ENCODE results near the gene BLTP3A.
"Not testable (repeated sequence)": the region's sequence is repeated elsewhere in the genome, so short reads cannot be mapped to it uniquely, and the experiment has no call there.

The BLTP3A gene

GRCh38 chr6:34768148-34768547 is 23.7 kb upstream of the BLTP3A start:
- Histone ChIP-seq H3K4me3 (ENCODE audit: low read depth, low read length) (no peak overlapping the region), H3K9me3 (ENCODE audit: control insufficient read depth, insufficient read depth, low read length) (no peaks in the 10 kb centered on the region), H3K36me3 (ENCODE audit: control insufficient read depth, insufficient read depth, low read length) (peaks cover 36% of the 10 kb centered on the region), H3K9ac (ENCODE audit: low read depth, low read length) (no peak overlapping the region), H3K27me3 (ENCODE audit: control insufficient read depth, insufficient read depth, low read length) (no peaks in the 10 kb centered on the region), H3K4me1 (ENCODE audit: control insufficient read depth, insufficient read depth, low read length) (no peaks in the 10 kb centered on the region)

GRCh38 chr6:34771727-34772126 is 20.2 kb upstream of the BLTP3A start:
- peaks cover 32% of the 10 kb centered on the region for H3K36me3 ChIP-seq (ENCODE audit: control insufficient read depth, insufficient read depth, low read length)
- no peaks in the 10 kb centered on the region for H3K27me3 ChIP-seq (ENCODE audit: control insufficient read depth, insufficient read depth, low read length)
- no peaks in the 10 kb centered on the region for H3K4me1 ChIP-seq (ENCODE audit: control insufficient read depth, insufficient read depth, low read length)
- H3K9ac ChIP-seq (ENCODE audit: low read depth, low read length): no peak overlapping the region
- H3K9me3 ChIP-seq (ENCODE audit: control insufficient read depth, insufficient read depth, low read length): no peaks in the 10 kb centered on the region
- H3K4me3 ChIP-seq (ENCODE audit: low read depth, low read length): no peak overlapping the region

- Histone ChIP-seq H3K4me1 (ENCODE audit: control insufficient read depth, insufficient read depth, low read length) (no peaks in the 10 kb centered on the region), H3K4me3 (ENCODE audit: low read depth, low read length) (no peak overlapping the region), H3K27me3 (ENCODE audit: control insufficient read depth, insufficient read depth, low read length) (no peaks in the 10 kb centered on the region), H3K9me3 (ENCODE audit: control insufficient read depth, insufficient read depth, low read length) (no peaks in the 10 kb centered on the region), H3K36me3 (ENCODE audit: control insufficient read depth, insufficient read depth, low read length) (peaks cover 22% of the 10 kb centered on the region), H3K9ac (ENCODE audit: low read depth, low read length) (no peak overlapping the region)
Measured at GRCh38 chr6:34772940-34773339, 18.9 kb upstream of the BLTP3A start.

- Histone ChIP-seq H3K9me3 (ENCODE audit: control insufficient read depth, insufficient read depth, low read length) (no peaks in the 10 kb centered on the region), H3K36me3 (ENCODE audit: control insufficient read depth, insufficient read depth, low read length) (peaks cover 13% of the 10 kb centered on the region), H3K9ac (ENCODE audit: low read depth, low read length) (no peak overlapping the region)
Measured at GRCh38 chr6:34773916-34774315, 18.0 kb upstream of the BLTP3A start.

GRCh38 chr6:34774967-34775366 is 16.9 kb upstream of the BLTP3A start:
- Histone ChIP-seq H3K36me3 (ENCODE audit: control insufficient read depth, insufficient read depth, low read length) (peaks cover 13% of the 10 kb centered on the region), H3K27me3 (ENCODE audit: control insufficient read depth, insufficient read depth, low read length) (no peaks in the 10 kb centered on the region)

More at GRCh38 chr6:34773916-34774315, 18.0 kb upstream of the BLTP3A start:
- no peaks in the 10 kb centered on the region for H3K27me3 ChIP-seq (ENCODE audit: control insufficient read depth, insufficient read depth, low read length)
- no peak overlapping the region for H3K4me3 ChIP-seq (ENCODE audit: low read depth, low read length)
- H3K4me1 ChIP-seq (ENCODE audit: control insufficient read depth, insufficient read depth, low read length): no peaks in the 10 kb centered on the region

GRCh38 chr6:34785375-34785774 is 6.5 kb upstream of the BLTP3A start:
- not testable (repeated sequence) for H3K4me1 ChIP-seq (ENCODE audit: control insufficient read depth, insufficient read depth, low read length); H3K4me3 ChIP-seq (ENCODE audit: low read depth, low read length); H3K9me3 ChIP-seq (ENCODE audit: control insufficient read depth, insufficient read depth, low read length); H3K9ac ChIP-seq (ENCODE audit: low read depth, low read length); H3K27me3 ChIP-seq (ENCODE audit: control insufficient read depth, insufficient read depth, low read length); H3K36me3 ChIP-seq (ENCODE audit: control insufficient read depth, insufficient read depth, low read length)

More at GRCh38 chr6:34774967-34775366, 16.9 kb upstream of the BLTP3A start:
- Histone ChIP-seq H3K4me3 (ENCODE audit: low read depth, low read length) (no peak overlapping the region), H3K9me3 (ENCODE audit: control insufficient read depth, insufficient read depth, low read length) (no peaks in the 10 kb centered on the region), H3K4me1 (ENCODE audit: control insufficient read depth, insufficient read depth, low read length) (no peaks in the 10 kb centered on the region), H3K9ac (ENCODE audit: low read depth, low read length) (no peak overlapping the region)

GRCh38 chr6:34787152-34787551 is 4.7 kb upstream of the BLTP3A start:
- H3K9me3 ChIP-seq (ENCODE audit: control insufficient read depth, insufficient read depth, low read length); H3K36me3 ChIP-seq (ENCODE audit: control insufficient read depth, insufficient read depth, low read length); H3K27me3 ChIP-seq (ENCODE audit: control insufficient read depth, insufficient read depth, low read length); H3K4me1 ChIP-seq (ENCODE audit: control insufficient read depth, insufficient read depth, low read length); H3K4me3 ChIP-seq (ENCODE audit: low read depth, low read length); H3K9ac ChIP-seq (ENCODE audit: low read depth, low read length): not testable (repeated sequence)

GRCh38 chr6:34788111-34788510 is 3.8 kb upstream of the BLTP3A start:
- no peak overlapping the region for H3K4me3 ChIP-seq (ENCODE audit: low read depth, low read length)
- no peaks in the 10 kb centered on the region for H3K27me3 ChIP-seq (ENCODE audit: control insufficient read depth, insufficient read depth, low read length)
- no peaks in the 10 kb centered on the region for H3K36me3 ChIP-seq (ENCODE audit: control insufficient read depth, insufficient read depth, low read length)
- no peak overlapping the region for H3K9ac ChIP-seq (ENCODE audit: low read depth, low read length)
- H3K4me1 ChIP-seq (ENCODE audit: control insufficient read depth, insufficient read depth, low read length): peaks cover 1% of the 10 kb centered on the region
- no peaks in the 10 kb centered on the region for H3K9me3 ChIP-seq (ENCODE audit: control insufficient read depth, insufficient read depth, low read length)

GRCh38 chr6:34791164-34791700 is 651 bp upstream of the BLTP3A start:
- Histone ChIP-seq H3K9ac (ENCODE audit: low read depth, low read length) (peak overlapping the region; percentile 74), H3K9me3 (ENCODE audit: control insufficient read depth, insufficient read depth, low read length) (no peaks in the 10 kb centered on the region), H3K27me3 (ENCODE audit: control insufficient read depth, insufficient read depth, low read length) (no peaks in the 10 kb centered on the region), H3K36me3 (ENCODE audit: control insufficient read depth, insufficient read depth, low read length) (no peaks in the 10 kb centered on the region), H3K4me3 (ENCODE audit: low read depth, low read length) (peak overlapping the region; percentile 75), H3K4me1 (ENCODE audit: control insufficient read depth, insufficient read depth, low read length) (peaks cover 5% of the 10 kb centered on the region)

GRCh38 chr6:34792605-34793500 is 970 bp downstream of the BLTP3A start:
- Histone ChIP-seq H3K9ac (ENCODE audit: low read depth, low read length) (peak overlapping the region; percentile 13), H3K27me3 (ENCODE audit: control insufficient read depth, insufficient read depth, low read length) (no peaks in the 10 kb centered on the region), H3K36me3 (ENCODE audit: control insufficient read depth, insufficient read depth, low read length) (no peaks in the 10 kb centered on the region), H3K4me3 (ENCODE audit: low read depth, low read length) (peak overlapping the region; percentile 75), H3K4me1 (ENCODE audit: control insufficient read depth, insufficient read depth, low read length) (peaks cover 5% of the 10 kb centered on the region), H3K9me3 (ENCODE audit: control insufficient read depth, insufficient read depth, low read length) (no peaks in the 10 kb centered on the region)

GRCh38 chr6:34793877-34794276 is 2.0 kb downstream of the BLTP3A start:
- H3K36me3 ChIP-seq (ENCODE audit: control insufficient read depth, insufficient read depth, low read length): no peaks in the 10 kb centered on the region
- H3K27me3 ChIP-seq (ENCODE audit: control insufficient read depth, insufficient read depth, low read length): no peaks in the 10 kb centered on the region
- H3K4me3 ChIP-seq (ENCODE audit: low read depth, low read length): no peak overlapping the region
- H3K9me3 ChIP-seq (ENCODE audit: control insufficient read depth, insufficient read depth, low read length): no peaks in the 10 kb centered on the region
- H3K9ac ChIP-seq (ENCODE audit: low read depth, low read length): no peak overlapping the region
- H3K4me1 ChIP-seq (ENCODE audit: control insufficient read depth, insufficient read depth, low read length): peaks cover 5% of the 10 kb centered on the region

- H3K4me1 ChIP-seq (ENCODE audit: control insufficient read depth, insufficient read depth, low read length): peaks cover 5% of the 10 kb centered on the region
- H3K4me3 ChIP-seq (ENCODE audit: low read depth, low read length): no peak overlapping the region
- no peaks in the 10 kb centered on the region for H3K27me3 ChIP-seq (ENCODE audit: control insufficient read depth, insufficient read depth, low read length)
- no peak overlapping the region for H3K9ac ChIP-seq (ENCODE audit: low read depth, low read length)
- no peaks in the 10 kb centered on the region for H3K36me3 ChIP-seq (ENCODE audit: control insufficient read depth, insufficient read depth, low read length)
- H3K9me3 ChIP-seq (ENCODE audit: control insufficient read depth, insufficient read depth, low read length): no peaks in the 10 kb centered on the region
Measured at GRCh38 chr6:34795836-34796425, 4.0 kb downstream of the BLTP3A start.
